Panc1 (cell line): ENCODE measurements around the gene ACTR10. TPM values are rescaled to one million over a fixed set of nuclear protein-coding genes. Genes with fewer than 3 reads are reported as not detected.

Experiments
- total RNA-seq: library from RNA; stranded (reverse); gene quantifications from one replicate; pipeline ENCODE4 v1.2.1, GENCODE V29; 2021; ENCODE audit not compliant: unreplicated experiment

Gene ACTR10
- total RNA-seq, 1 experiment from 2014 or later, result 34.9 TPM

Other genes starting within 250 kb of the ACTR10 start
- 1.8 TPM for gene ARMH4, start 47.9 kb upstream of the ACTR10 start, total RNA-seq
- 159 TPM for gene PSMA3, start 44.7 kb downstream of the ACTR10 start, total RNA-seq
- gene ARID4A, start 98.4 kb downstream of the ACTR10 start, total RNA-seq, result 11.4 TPM
- gene TOMM20L, start 195.8 kb downstream of the ACTR10 start, total RNA-seq, result not detected
- gene TIMM9, start 227.4 kb downstream of the ACTR10 start, total RNA-seq, result 34.4 TPM
- 14.7 TPM for gene KIAA0586, start 227.6 kb downstream of the ACTR10 start, total RNA-seq